Activated naive CD8-positive, alpha-beta T cell treated with anti-CD3 and anti-CD28 coated beads for 36 hours (primary cell): Measurements from ENCODE around the gene KLHL15. TPM values are rescaled to one million over a fixed set of nuclear protein-coding genes. Genes with fewer than 3 reads are reported as not detected.
"Not testable (repeated sequence)": the region's sequence is repeated elsewhere in the genome, so short reads cannot be mapped to it uniquely, and the experiment has no call there.

ENCODE experiments used
- DNase-seq: peaks from one replicate; pipeline ENCODE4 v3.0.0; 2021
- H3K27ac Mint-ChIP-seq: one replicate; pipeline ENCODE4 v1.8.0; 2022; ENCODE audit warnings: mild to moderate bottlenecking, moderate library complexity, mixed read lengths
- H3K27me3 Mint-ChIP-seq: one replicate; pipeline ENCODE4 v1.8.0; 2022; ENCODE audit warnings: mild to moderate bottlenecking, mixed read lengths
- H3K36me3 Mint-ChIP-seq: one replicate; pipeline ENCODE4 v1.8.0; 2021; ENCODE audit warnings: mild to moderate bottlenecking, mixed read lengths
- H3K4me1 Mint-ChIP-seq: one replicate; pipeline ENCODE4 v1.8.0; 2021; ENCODE audit warnings: mixed read lengths
- H3K4me3 Mint-ChIP-seq: one replicate; pipeline ENCODE4 v1.8.0; 2022; ENCODE audit warnings: mild to moderate bottlenecking, moderate library complexity, mixed read lengths
- H3K9me3 Mint-ChIP-seq: one replicate; pipeline ENCODE4 v1.8.0; 2022; ENCODE audit warnings: mixed read lengths
- total RNA-seq, 2 experiments: library from RNA; stranded (reverse); gene quantifications; one replicate each; pipeline ENCODE4 v1.2.3, GENCODE V29; 2021

KLHL15 gene
- total RNA-seq: 10 to 100 TPM; 13.5 to 14.2 TPM

- H3K9me3 Mint-ChIP-seq: no peaks in the 10 kb centered on the region
- no peaks in the 10 kb centered on the region for H3K27me3 Mint-ChIP-seq
- H3K27ac Mint-ChIP-seq: peak within 1 kb of the TSS; percentile 92
- peaks cover 6% of the 10 kb centered on the region for H3K4me1 Mint-ChIP-seq
- peak within 1 kb of the TSS; percentile 84 for H3K4me3 Mint-ChIP-seq
- H3K36me3 Mint-ChIP-seq: peaks cover 5% of the 10 kb centered on the region
- no peak for DNase-seq
Observed at GRCh38 chrX:24027086-24027485, at the start of gene KLHL15. Gene KLHL15, minus strand, starts transcription at chrX:24027186. Its CDS starts 20,493 bp downstream, at chrX:24006693.

DNA sequence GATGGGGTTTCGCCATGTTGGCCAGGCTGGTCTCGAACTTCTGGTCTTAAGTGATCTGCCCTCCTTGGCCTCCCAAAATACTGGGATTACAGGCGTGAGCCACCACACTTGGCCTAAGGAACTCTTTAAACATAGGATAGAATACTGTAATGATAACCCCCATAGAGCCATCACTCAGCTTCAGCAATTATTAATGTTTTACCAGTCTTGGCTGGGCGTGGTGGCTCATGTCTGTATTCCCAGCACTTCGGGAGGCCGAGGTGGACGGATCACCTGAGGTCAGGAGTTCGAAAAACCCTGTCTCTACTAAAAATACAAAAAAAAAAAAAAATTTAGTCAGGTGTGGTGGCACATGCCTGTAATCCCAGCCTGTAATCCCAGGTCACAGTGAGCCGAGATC is 42.9 kb upstream of the KLHL15 start:
- Mint-ChIP-seq H3K4me3 (no peak overlapping the region), H3K9me3 (no peaks in the 10 kb centered on the region), H3K36me3 (peaks cover 15% of the 10 kb centered on the region), H3K27me3 (no peaks in the 10 kb centered on the region), H3K27ac (no peak overlapping the region), H3K4me1 (peaks cover 5% of the 10 kb centered on the region)
- no peak for DNase-seq

- H3K27me3 Mint-ChIP-seq: no peaks in the 10 kb centered on the region
- no peaks in the 10 kb centered on the region for H3K9me3 Mint-ChIP-seq
Observed at GRCh38 chrX:24063488-24063887, 36.5 kb upstream of the KLHL15 start.

DNA sequence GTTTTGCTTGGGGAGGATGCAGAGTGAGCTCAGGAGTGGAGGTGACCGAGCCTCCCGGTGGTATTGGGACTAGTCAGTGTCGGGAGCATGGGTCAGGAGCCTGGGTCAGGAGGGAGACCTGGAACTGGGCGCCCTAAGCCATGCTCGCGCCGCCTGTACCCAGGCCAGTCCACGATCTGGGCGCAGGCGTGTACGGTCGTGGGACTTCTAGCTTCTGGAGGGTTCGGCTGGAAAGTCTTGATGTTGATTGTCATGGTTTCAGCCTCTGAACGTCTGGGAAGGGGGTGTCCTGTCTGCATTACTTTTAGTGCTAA is 28.0 kb upstream of the KLHL15 start:
- peaks cover 5% of the 10 kb centered on the region for H3K4me1 Mint-ChIP-seq
- H3K27me3 Mint-ChIP-seq: no peaks in the 10 kb centered on the region
- H3K27ac Mint-ChIP-seq: no peak overlapping the region
- H3K9me3 Mint-ChIP-seq: no peaks in the 10 kb centered on the region
- peaks cover 5% of the 10 kb centered on the region for H3K36me3 Mint-ChIP-seq
- no peak overlapping the region for H3K4me3 Mint-ChIP-seq
- no peak for DNase-seq

More at GRCh38 chrX:24063488-24063887, 36.5 kb upstream of the KLHL15 start:
- Mint-ChIP-seq H3K4me3 (no peak overlapping the region), H3K36me3 (peaks cover 18% of the 10 kb centered on the region), H3K4me1 (peaks cover 8% of the 10 kb centered on the region), H3K27ac (no peak overlapping the region)
- DNase-seq: no peak

GRCh38 chrX:24054182-24055042 is 27.4 kb upstream of the KLHL15 start, which contains the start of gene EIF2S3:
Gene EIF2S3, plus strand, starts transcription at chrX:24054956. Its CDS starts 13 bp downstream, at chrX:24054969.
- peak; percentile 87 for DNase-seq
- Mint-ChIP-seq H3K27me3 (no peaks in the 10 kb centered on the region), H3K27ac (no peak within 1 kb of the TSS), H3K36me3 (peaks cover 5% of the 10 kb centered on the region), H3K4me3 (no peak within 1 kb of the TSS), H3K4me1 (peaks cover 5% of the 10 kb centered on the region), H3K9me3 (no peaks in the 10 kb centered on the region)

GRCh38 chrX:24050522-24051318 is 23.7 kb upstream of the KLHL15 start:
- not testable (repeated sequence) for H3K36me3 Mint-ChIP-seq, H3K27ac Mint-ChIP-seq, H3K9me3 Mint-ChIP-seq, DNase-seq, H3K4me1 Mint-ChIP-seq, H3K27me3 Mint-ChIP-seq
- H3K4me3 Mint-ChIP-seq: peak overlapping the region; percentile 68

GRCh38 chrX:24049643-24050042 is 22.7 kb upstream of the KLHL15 start:
- not testable (repeated sequence) for H3K36me3 Mint-ChIP-seq, H3K4me3 Mint-ChIP-seq, H3K27me3 Mint-ChIP-seq, H3K4me1 Mint-ChIP-seq, H3K27ac Mint-ChIP-seq, DNase-seq, H3K9me3 Mint-ChIP-seq

DNA sequence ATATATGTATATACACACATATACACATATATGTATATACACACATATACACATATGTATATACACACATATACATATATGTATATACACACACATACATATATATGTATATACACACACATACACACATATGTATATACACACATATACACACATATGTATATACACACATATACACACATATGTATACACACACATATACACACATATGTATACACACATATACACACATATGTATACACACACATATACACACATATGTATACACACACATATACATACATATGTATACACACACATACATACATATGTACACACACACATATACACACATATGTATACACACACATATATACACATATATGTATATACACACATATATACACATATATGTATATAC is 19.1 kb upstream of the KLHL15 start:
- not testable (repeated sequence) for H3K27me3 Mint-ChIP-seq, H3K27ac Mint-ChIP-seq, H3K9me3 Mint-ChIP-seq, H3K36me3 Mint-ChIP-seq, H3K4me1 Mint-ChIP-seq, H3K4me3 Mint-ChIP-seq, DNase-seq

GRCh38 chrX:24037729-24038128 is 10.7 kb upstream of the KLHL15 start:
- Mint-ChIP-seq H3K9me3 (no peaks in the 10 kb centered on the region), H3K4me1 (no peaks in the 10 kb centered on the region), H3K27ac (no peak overlapping the region), H3K36me3 (no peaks in the 10 kb centered on the region), H3K27me3 (no peaks in the 10 kb centered on the region), H3K4me3 (no peak overlapping the region)
- DNase-seq: no peak

DNA sequence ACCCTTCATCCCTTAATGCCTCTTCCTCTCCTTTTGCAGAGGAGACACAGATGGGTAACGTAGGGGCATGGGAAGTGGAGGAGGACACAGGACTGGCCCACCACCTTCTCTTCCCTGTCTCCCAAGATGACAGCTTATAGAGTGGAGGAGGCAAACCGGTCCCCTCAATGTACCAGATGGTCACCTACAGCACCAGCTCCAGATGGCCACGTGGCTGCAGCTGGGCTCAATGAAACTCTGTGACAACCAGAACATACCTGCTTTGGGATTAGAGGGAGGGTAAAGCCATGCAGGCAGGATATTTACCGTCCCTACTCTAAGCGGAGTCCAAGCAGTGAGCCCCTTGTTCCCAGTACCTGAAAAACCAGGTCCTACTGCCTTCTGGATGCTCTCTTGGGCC is 7.5 kb upstream of the KLHL15 start:
- no peak for DNase-seq
- Mint-ChIP-seq H3K4me1 (no peaks in the 10 kb centered on the region), H3K27me3 (no peaks in the 10 kb centered on the region), H3K4me3 (no peak overlapping the region), H3K36me3 (no peaks in the 10 kb centered on the region), H3K9me3 (no peaks in the 10 kb centered on the region), H3K27ac (no peak overlapping the region)

- Mint-ChIP-seq H3K4me3 (no peak overlapping the region), H3K27ac (no peak overlapping the region), H3K27me3 (no peaks in the 10 kb centered on the region), H3K36me3 (no peaks in the 10 kb centered on the region), H3K4me1 (peaks cover 2% of the 10 kb centered on the region), H3K9me3 (no peaks in the 10 kb centered on the region)
- DNase-seq: no peak
Observed at GRCh38 chrX:24030597-24030996, 3.6 kb upstream of the KLHL15 start.

GRCh38 chrX:24027985-24028384 is 999 bp upstream of the KLHL15 start:
- no peak for DNase-seq
- Mint-ChIP-seq H3K36me3 (peaks cover 1% of the 10 kb centered on the region), H3K4me1 (peaks cover 4% of the 10 kb centered on the region), H3K27ac (no peak overlapping the region), H3K27me3 (no peaks in the 10 kb centered on the region), H3K4me3 (no peak overlapping the region), H3K9me3 (no peaks in the 10 kb centered on the region)

DNA sequence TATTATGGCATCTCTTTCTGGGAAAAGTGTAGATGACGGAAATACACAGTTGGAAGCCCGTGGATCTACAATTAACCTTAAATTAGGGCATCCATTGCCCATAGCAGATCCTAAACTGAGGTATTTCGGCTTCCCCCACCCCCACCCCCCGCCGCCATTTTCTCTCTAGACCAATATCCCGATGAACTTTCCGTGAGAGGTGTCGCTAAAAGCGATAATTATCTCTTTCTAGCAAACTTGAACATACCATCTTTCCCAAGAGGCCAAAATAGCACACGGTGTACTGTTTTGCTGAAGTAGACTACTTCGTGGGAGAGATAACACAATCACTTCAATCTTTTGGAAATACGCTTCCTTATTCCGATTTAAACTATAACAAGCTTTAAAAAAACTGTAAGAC is 554 bp downstream of the KLHL15 start:
- no peak for DNase-seq
- Mint-ChIP-seq H3K9me3 (no peaks in the 10 kb centered on the region), H3K27me3 (no peaks in the 10 kb centered on the region), H3K27ac (peak overlapping the region; percentile 92), H3K4me1 (peaks cover 10% of the 10 kb centered on the region), H3K4me3 (peak overlapping the region; percentile 84), H3K36me3 (peaks cover 9% of the 10 kb centered on the region)

GRCh38 chrX:24025741-24026403 is 1.1 kb downstream of the KLHL15 start:
- Mint-ChIP-seq H3K4me1 (peaks cover 16% of the 10 kb centered on the region), H3K27me3 (no peaks in the 10 kb centered on the region), H3K9me3 (no peaks in the 10 kb centered on the region), H3K36me3 (peaks cover 9% of the 10 kb centered on the region), H3K27ac (peak overlapping the region; percentile 92), H3K4me3 (peak overlapping the region; percentile 84)
- no peak for DNase-seq
